K562 (cell line): ENCODE measurements around the gene TSG101. TPM values are rescaled to one million over a fixed set of nuclear protein-coding genes. Genes with fewer than 3 reads are reported as not detected.

Experiments
- ASH1L ChIP-seq: fragments of 450-650 bp; IDR thresholded peaks from 2 replicates; pipeline ENCODE4 v1.6.1; 2018; ENCODE audit warnings: borderline replicate concordance, mild to moderate bottlenecking, low read depth; ENCODE audit not compliant: partially characterized antibody
- CTCF ChIP-seq, 3 experiments: IDR thresholded peaks in 2 of 3; conservative IDR thresholded peaks in 1 of 3; 2 replicates each; pipeline ENCODE4 v1.5.1; 2011 to 2012; ENCODE audit warnings: low read length in 3 of 3, mild to moderate bottlenecking in 3 of 3, control low read depth in 2 of 3, improper control_type of control experiment in 1 of 3, inconsistent platforms in 1 of 3, low read depth in 1 of 3, mixed read lengths in 1 of 3, moderate library complexity in 1 of 3; ENCODE audit not compliant: insufficient read depth in 2 of 3
- EWSR1 ChIP-seq: fragments of 450-650 bp; IDR thresholded peaks from 2 replicates; pipeline ENCODE4 v1.6.1; 2018; ENCODE audit warnings: borderline replicate concordance, mild to moderate bottlenecking, low read depth, moderate library complexity; ENCODE audit not compliant: partially characterized antibody
- FOXM1 ChIP-seq, 2 experiments: fragments of 450-650 bp in 1 of 2; sonication (generic) in 1 of 2; formaldehyde crosslinking in 1 of 2; IDR thresholded peaks; 2 replicates each; pipeline versions ENCODE4 v1.6.1 to v1.9.0; 2017 to 2022; ENCODE audit warnings: low read depth in 2 of 2, mild to moderate bottlenecking in 2 of 2, missing genetic modification reagents in 1 of 2, moderate library complexity in 1 of 2
- IRF9 ChIP-seq: fragments of 450-650 bp; IDR thresholded peaks from 2 replicates; pipeline ENCODE4 v1.6.1; 2016; ENCODE audit warnings: missing biosample characterization, missing genetic modification characterization
- MCM3 ChIP-seq: fragments of 450-650 bp; IDR thresholded peaks from 2 replicates; pipeline ENCODE4 v1.6.1; 2016
- NKRF ChIP-seq: fragments of 450-650 bp; IDR thresholded peaks from 2 replicates; pipeline ENCODE4 v1.6.1; 2016; ENCODE audit warnings: borderline replicate concordance
- NR2C1 ChIP-seq, 2 experiments: fragments of 450-650 bp; IDR thresholded peaks; 2 replicates each; pipeline ENCODE4 v1.6.1; 2017; ENCODE audit warnings: mild to moderate bottlenecking in 2 of 2, antibody characterized with exemption in 1 of 2, inconsistent platforms in 1 of 2, missing compliant biosample characterization in 1 of 2, missing genetic modification characterization in 1 of 2
- RB1 ChIP-seq: fragments of 450-650 bp; IDR thresholded peaks from 2 replicates; pipeline ENCODE4 v1.6.1; 2017; ENCODE audit warnings: low read depth, mild to moderate bottlenecking
- RBM17 ChIP-seq: fragments of 200-400 bp; formaldehyde crosslinking; IDR thresholded peaks from 2 replicates; pipeline ENCODE4 v1.6.1; 2017; ENCODE audit warnings: low read depth, mild to moderate bottlenecking, low read length, borderline replicate concordance
- RBM34 ChIP-seq: fragments of 200-400 bp; formaldehyde crosslinking; IDR thresholded peaks from 2 replicates; pipeline ENCODE4 v1.6.1; 2018; ENCODE audit warnings: low read length, borderline replicate concordance; ENCODE audit not compliant: insufficient read depth
- TAF7 ChIP-seq: fragments of 450-650 bp; IDR thresholded peaks from 2 replicates; pipeline ENCODE4 v1.6.1; 2016; ENCODE audit warnings: missing genetic modification characterization, missing compliant biosample characterization
- YBX1 ChIP-seq: fragments of 450-650 bp; IDR thresholded peaks from 2 replicates; pipeline ENCODE4 v1.7.1; 2016; ENCODE audit warnings: mild to moderate bottlenecking
- ZNF174 ChIP-seq: fragments of 250-450 bp; sonication (Bioruptor Pico); IDR thresholded peaks from 2 replicates; pipeline ENCODE4 v1.4.0; 2020; ENCODE audit warnings: mild to moderate bottlenecking
- ZNF184 ChIP-seq: sonication (generic); formaldehyde crosslinking; IDR thresholded peaks from 2 replicates; pipeline ENCODE4 v1.5.0; 2020; ENCODE audit warnings: missing genetic modification reagents
- ZNF311 ChIP-seq: fragments of 250-450 bp; sonication (Bioruptor Pico); IDR thresholded peaks from 2 replicates; pipeline ENCODE4 v1.4.0; 2020; ENCODE audit warnings: mild to moderate bottlenecking, moderate library complexity
- ZNF384 ChIP-seq: IDR thresholded peaks from 2 replicates; pipeline ENCODE4 v1.6.1; 2012; ENCODE audit warnings: low read depth, low read length, improper control_type of control experiment
- ZNF507 ChIP-seq: conservative IDR thresholded peaks from 2 replicates; pipeline ENCODE4 v1.6.1; 2017; ENCODE audit warnings: missing genetic modification characterization, missing compliant biosample characterization
- polyA plus RNA-seq, 8 experiments: library from polyadenylated mRNA; depleted of rRNA in 4 of 8; stranded (reverse) in 5 of 8; unstranded in 3 of 8; fragments of >200 nt; fragmentation: Nextera tagmentation in 2 of 8; fragmentation: Illumina TruSeq in 1 of 8; extraction: Ambion mirVana in 2 of 8; extraction: Trizol in 1 of 8; gene quantifications; 2 replicates each; pipeline versions ENCODE4 v1.2.1 to v1.2.3, GENCODE V29; 2011 to 2014; ENCODE audit warnings: inconsistent platforms in 1 of 8, missing spikeins in 1 of 8
- total RNA-seq, 7 experiments: library from RNA; depleted of rRNA in 6 of 7; stranded (reverse); fragments of >200 nt in 6 of 7; fragmentation: Illumina TruSeq in 2 of 7; extraction: Trizol in 2 of 7; gene quantifications; 2 replicates each; pipeline versions ENCODE4 v1.2.1 to v1.2.3, GENCODE V29; 2011 to 2021; ENCODE audit warnings: low replicate concordance in 1 of 7
- TF ChIP-seq, protein P1 (sequence below), 2 experiments: IDR thresholded peaks; 2 replicates each; pipeline ENCODE4 v1.6.1; 2011; ENCODE audit warnings: borderline replicate concordance in 1 of 2, control low read depth in 1 of 2, low read depth in 1 of 2, low read length in 1 of 2, mild to moderate bottlenecking in 1 of 2, mixed read lengths in 1 of 2, moderate library complexity in 1 of 2; ENCODE audit not compliant: insufficient read depth in 1 of 2, insufficient read length in 1 of 2, poor library complexity in 1 of 2, severe bottlenecking in 1 of 2; ENCODE audit errors: extremely low read depth in 1 of 2

The TSG101 gene
- total and polyA plus RNA-seq, 9 of the 15 experiments (the other 6 are each of a cell fraction or from before 2014, with no cell fraction given) = 24.6 to 141 (median 60.0) TPM

DNA sequence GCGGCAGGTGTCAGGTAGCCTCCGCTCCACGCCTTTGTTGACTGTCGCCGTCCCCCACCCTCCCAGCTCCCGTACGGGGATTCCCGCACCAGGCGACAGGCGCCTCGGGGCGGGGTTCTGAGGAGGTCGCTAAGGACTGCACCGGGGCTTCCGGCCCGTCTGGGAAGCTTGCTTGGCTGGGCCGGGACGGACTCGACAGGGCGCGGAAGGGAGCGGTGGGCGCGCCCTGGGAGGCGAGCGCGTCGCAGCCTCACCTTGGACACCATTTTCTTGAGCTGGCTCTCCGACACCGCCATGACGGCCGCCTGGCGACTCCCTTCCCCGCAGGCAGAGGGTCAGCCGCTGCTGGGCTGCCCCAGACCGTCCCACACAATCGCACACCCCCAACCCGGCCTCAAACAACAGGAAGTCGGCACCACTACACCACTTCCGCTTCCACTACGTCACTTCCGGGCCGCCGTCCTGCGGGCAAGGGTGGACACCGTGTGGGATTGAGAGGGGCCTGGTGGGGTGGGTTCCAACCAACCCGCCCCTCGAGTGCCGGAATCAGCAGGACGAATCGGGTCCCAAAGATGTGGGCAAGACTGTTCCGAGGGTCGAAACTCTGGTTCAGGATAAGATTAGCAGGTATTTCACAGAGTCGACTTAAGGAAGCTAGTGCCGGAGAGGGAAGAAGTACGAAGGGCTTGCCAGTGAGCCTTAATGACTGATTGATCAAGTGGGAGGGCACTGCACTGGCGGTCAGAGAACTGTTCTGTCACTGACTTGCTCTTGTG is at the start of gene TSG101 (continued):
- peak; percentile 72; the same call in 1 of the 2 replicates for TF ChIP-seq NR2C1 (IDR thresholded peaks at IDR 0.05)
- TF ChIP-seq NR2C1 (tag; IDR thresholded peaks at IDR 0.05) = peak; percentile 47; the same call in 1 of the 2 replicates
- no peak for TF ChIP-seq ASH1L
- TF ChIP-seq RBM34 = no peak
- no peak; the same call in 1 of the 2 replicates for TF ChIP-seq FOXM1 (IDR thresholded peaks at IDR 0.05; ENCODE audit: low read depth)
- peak; percentile 73; the same call in 1 of the 2 replicates for TF ChIP-seq FOXM1 (CRISPR knock-in tag; IDR thresholded peaks at IDR 0.05; ENCODE audit: low read depth)
- no peak for TF ChIP-seq YBX1
- peak; percentile 93 for TF ChIP-seq NKRF
- TF ChIP-seq, protein P1, sequence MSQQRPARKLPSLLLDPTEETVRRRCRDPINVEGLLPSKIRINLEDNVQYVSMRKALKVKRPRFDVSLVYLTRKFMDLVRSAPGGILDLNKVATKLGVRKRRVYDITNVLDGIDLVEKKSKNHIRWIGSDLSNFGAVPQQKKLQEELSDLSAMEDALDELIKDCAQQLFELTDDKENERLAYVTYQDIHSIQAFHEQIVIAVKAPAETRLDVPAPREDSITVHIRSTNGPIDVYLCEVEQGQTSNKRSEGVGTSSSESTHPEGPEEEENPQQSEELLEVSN (IDR thresholded peaks at IDR 0.05; ENCODE audit: borderline replicate concordance in 1 of 2, extremely low read depth in 1 of 2, insufficient read depth in 1 of 2, insufficient read length in 1 of 2, low read depth in 1 of 2, low read length in 1 of 2, poor library complexity in 1 of 2, severe bottlenecking in 1 of 2) = peak in 1 of 2 experiments; percentile 45
- TF ChIP-seq ZNF507 = no peak
- no peak for TF ChIP-seq EWSR1
- TF ChIP-seq ZNF184 (CRISPR knock-in tag) = no peak
- peak; percentile 75; the same call in 1 of the 2 replicates for TF ChIP-seq RB1
- no peak for TF ChIP-seq ZNF174 (CRISPR knock-in tag)
- peak; percentile 69; the same call in 1 of the 2 replicates for TF ChIP-seq TAF7
- no peak; the same call in 1 of the 2 replicates for TF ChIP-seq ZNF384
- no peak for TF ChIP-seq ZNF311
- TF ChIP-seq RBM17 = no peak
- TF ChIP-seq MCM3 = no peak
- no peak for TF ChIP-seq CTCF (IDR thresholded peaks at IDR 0.05 in 2 of 3, conservative IDR thresholded peaks at IDR 0.05 in 1 of 3; ENCODE audit: insufficient read depth in 2 of 3, low read depth in 1 of 3, low read length in 3 of 3)
- no peak for TF ChIP-seq IRF9 (tag)
